ENCODE results near the gene DNAJC19.
"Not testable (repeated sequence)": the region's sequence is repeated elsewhere in the genome, so short reads cannot be mapped to it uniquely, and the experiment has no call there.

GRCh38 chr3:181003469-181003868 lies 13.9 kb upstream of the DNAJC19 start:
- TF ChIP-seq, protein P1, sequence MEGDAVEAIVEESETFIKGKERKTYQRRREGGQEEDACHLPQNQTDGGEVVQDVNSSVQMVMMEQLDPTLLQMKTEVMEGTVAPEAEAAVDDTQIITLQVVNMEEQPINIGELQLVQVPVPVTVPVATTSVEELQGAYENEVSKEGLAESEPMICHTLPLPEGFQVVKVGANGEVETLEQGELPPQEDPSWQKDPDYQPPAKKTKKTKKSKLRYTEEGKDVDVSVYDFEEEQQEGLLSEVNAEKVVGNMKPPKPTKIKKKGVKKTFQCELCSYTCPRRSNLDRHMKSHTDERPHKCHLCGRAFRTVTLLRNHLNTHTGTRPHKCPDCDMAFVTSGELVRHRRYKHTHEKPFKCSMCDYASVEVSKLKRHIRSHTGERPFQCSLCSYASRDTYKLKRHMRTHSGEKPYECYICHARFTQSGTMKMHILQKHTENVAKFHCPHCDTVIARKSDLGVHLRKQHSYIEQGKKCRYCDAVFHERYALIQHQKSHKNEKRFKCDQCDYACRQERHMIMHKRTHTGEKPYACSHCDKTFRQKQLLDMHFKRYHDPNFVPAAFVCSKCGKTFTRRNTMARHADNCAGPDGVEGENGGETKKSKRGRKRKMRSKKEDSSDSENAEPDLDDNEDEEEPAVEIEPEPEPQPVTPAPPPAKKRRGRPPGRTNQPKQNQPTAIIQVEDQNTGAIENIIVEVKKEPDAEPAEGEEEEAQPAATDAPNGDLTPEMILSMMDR (IDR thresholded peaks at IDR 0.05), result not testable (repeated sequence)
- TF ChIP-seq EP300, POLR2A (IDR thresholded peaks at IDR 0.05): not testable (repeated sequence)

All from tibial nerve (tissue), 4 donors.